ENCODE data around the gene OASL.

- TF ChIP-seq CTCF (conservative IDR thresholded peaks at IDR 0.05; ENCODE audit: low read length) (no peak), EZH2phosphoT487 (IDR thresholded peaks at IDR 0.05; ENCODE audit: borderline replicate concordance) (no peak)
These were observed 21.0 kb downstream of the OASL start for GRCh38 chr12:121017966-121018491.
